ENCODE results near the gene PTN. TPM values are rescaled to one million over a fixed set of nuclear protein-coding genes. Genes with fewer than 3 reads are reported as not detected.
"Not testable (repeated sequence)": the region's sequence is repeated elsewhere in the genome, so short reads cannot be mapped to it uniquely, and the experiment has no call there.

PTN gene
- total and polyA plus RNA-seq, 2 of the 13 experiments (the other 11 are each of a cell fraction or from before 2014, with no cell fraction given) = not detected

DNA sequence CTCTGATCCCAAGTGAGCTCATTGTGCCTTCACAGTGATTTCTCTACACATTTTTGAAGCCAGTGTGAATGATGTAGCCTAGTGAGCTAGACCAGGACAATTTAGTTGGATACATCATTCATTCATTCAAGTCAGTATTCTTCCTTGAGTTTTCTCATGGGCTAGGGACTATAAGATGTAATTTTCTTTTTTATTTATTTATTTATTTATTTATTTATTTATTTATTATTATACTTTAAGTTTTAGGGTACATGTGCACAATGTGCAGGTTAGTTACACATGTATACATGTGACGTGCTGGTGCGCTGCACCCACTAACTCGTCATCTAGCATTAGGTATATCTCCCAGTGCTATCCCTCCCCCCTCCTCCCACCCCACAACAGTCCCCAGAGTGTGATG lies 104.3 kb downstream of the PTN start:
- in situ Hi-C loops (cut with HindIII; ENCODE audit: extremely low pct_ligation_motif_present, low pct_unique_long_range_greater_than_20kb); DNase-seq (ENCODE audit: low spot score); H3K4me1 ChIP-seq (ENCODE audit: insufficient read depth, low read length); BruUV-seq (replicated peaks); FAIRE-seq; H3K9me3 ChIP-seq (ENCODE audit: low read length); POLR2A ChIA-PET; H3K27ac ChIP-seq (ENCODE audit: extremely low read length, insufficient read depth, low read length); H3K27me3 ChIP-seq (ENCODE audit: control insufficient read depth in 1 of 2, insufficient read depth in 2 of 2, low read length in 2 of 2); H3K36me3 ChIP-seq (replicated peaks in 1 of 2; ENCODE audit: control insufficient read depth in 1 of 2, insufficient read depth in 2 of 2, low read length in 2 of 2); H3K4me2 ChIP-seq (ENCODE audit: low read depth, low read length); H3K9ac ChIP-seq (ENCODE audit: insufficient read depth, low read depth, low read length); ATAC-seq; H3K79me2 ChIP-seq (ENCODE audit: insufficient read depth, low read length); H3K4me3 ChIP-seq (replicated peaks in 1 of 3; ENCODE audit: insufficient read depth in 1 of 3, low read depth in 2 of 3, low read length in 3 of 3); intact Hi-C loops (cut with micrococcal nuclease; ENCODE audit: unreplicated experiment); H4K20me1 ChIP-seq (ENCODE audit: insufficient read depth, low read length); CTCF ChIA-PET (ENCODE audit: low intra/inter-chr PET ratio, low total read pairs); H2AFZ ChIP-seq (ENCODE audit: low read length): not testable (repeated sequence)
- 50% methylated on average over 3 of the region's 3 CpGs for WGBS (ENCODE audit: low lambda C conversion rate)

DNA sequence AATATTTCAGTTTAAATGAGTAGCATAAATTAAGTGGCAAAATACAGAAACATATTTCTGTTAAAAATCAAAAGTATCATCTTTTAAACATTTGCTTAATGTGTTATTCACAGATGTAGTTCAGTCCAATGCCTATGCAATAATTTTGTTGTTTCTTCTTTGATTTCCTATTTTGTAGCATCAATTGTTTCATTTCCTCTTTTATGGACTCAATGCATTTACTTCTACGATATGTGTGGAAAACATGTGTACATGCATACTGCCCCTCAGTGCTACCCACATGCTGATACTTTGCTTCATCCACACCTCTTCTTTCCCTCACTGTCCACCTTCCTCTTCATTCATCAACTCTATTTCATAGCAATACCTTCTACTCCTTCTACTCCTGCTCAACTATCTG lies 108.1 kb downstream of the PTN start:
- intact Hi-C loops (cut with micrococcal nuclease; ENCODE audit: unreplicated experiment) (no loop called here), in situ Hi-C loops (cut with HindIII; ENCODE audit: extremely low pct_ligation_motif_present, low pct_unique_long_range_greater_than_20kb) (no loop called here)
- TF ChIP-seq ZNF331 (CRISPR knock-in tag; IDR thresholded peaks at IDR 0.05) (no peak), TEAD3 (CRISPR knock-in tag; optimal IDR thresholded peaks at IDR 0.05; ENCODE audit: borderline replicate concordance) (no peak), KLF13 (CRISPR knock-in tag; IDR thresholded peaks at IDR 0.05) (no peak)
- TF ChIP-seq, protein P1, sequence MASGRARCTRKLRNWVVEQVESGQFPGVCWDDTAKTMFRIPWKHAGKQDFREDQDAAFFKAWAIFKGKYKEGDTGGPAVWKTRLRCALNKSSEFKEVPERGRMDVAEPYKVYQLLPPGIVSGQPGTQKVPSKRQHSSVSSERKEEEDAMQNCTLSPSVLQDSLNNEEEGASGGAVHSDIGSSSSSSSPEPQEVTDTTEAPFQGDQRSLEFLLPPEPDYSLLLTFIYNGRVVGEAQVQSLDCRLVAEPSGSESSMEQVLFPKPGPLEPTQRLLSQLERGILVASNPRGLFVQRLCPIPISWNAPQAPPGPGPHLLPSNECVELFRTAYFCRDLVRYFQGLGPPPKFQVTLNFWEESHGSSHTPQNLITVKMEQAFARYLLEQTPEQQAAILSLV (CRISPR knock-in tag; IDR thresholded peaks at IDR 0.05; ENCODE audit: borderline replicate concordance) = no peak
- no TSS peak for BruUV-seq (replicated peaks)
- FAIRE-seq (no peak), DNase-seq (ENCODE audit: low spot score) (no peak), ATAC-seq (no peak)
- H4K20me1 ChIP-seq (ENCODE audit: insufficient read depth, low read length) = no peaks in the 10 kb centered on the region
- CTCF ChIA-PET (ENCODE audit: low intra/inter-chr PET ratio, low total read pairs) = no interaction called here
- no peaks in the 10 kb centered on the region for H3K4me1 ChIP-seq (ENCODE audit: insufficient read depth, low read length)
- H3K9me3 ChIP-seq (ENCODE audit: low read length) = no peaks in the 10 kb centered on the region
- H2AFZ ChIP-seq (ENCODE audit: low read length) = no peak overlapping the region
- no peak overlapping the region for H3K4me3 ChIP-seq (replicated peaks in 1 of 3; ENCODE audit: insufficient read depth in 1 of 3, low read depth in 2 of 3, low read length in 3 of 3)
- POLR2A ChIA-PET = no interaction called here
- H3K9ac ChIP-seq (ENCODE audit: insufficient read depth, low read depth, low read length) = no peak overlapping the region
- no peak overlapping the region for H3K4me2 ChIP-seq (ENCODE audit: low read depth, low read length)
- H3K79me2 ChIP-seq (ENCODE audit: insufficient read depth, low read length) = no peaks in the 10 kb centered on the region
- H3K36me3 ChIP-seq (replicated peaks in 1 of 2; ENCODE audit: control insufficient read depth in 1 of 2, insufficient read depth in 2 of 2, low read length in 2 of 2) = no peaks in the 10 kb centered on the region
- WGBS (ENCODE audit: low lambda C conversion rate) = 7% methylated on average over 1 of the region's 1 CpG
- H3K27ac ChIP-seq (ENCODE audit: extremely low read length, insufficient read depth, low read length) = no peak overlapping the region
- no peaks in the 10 kb centered on the region for H3K27me3 ChIP-seq (ENCODE audit: control insufficient read depth in 1 of 2, insufficient read depth in 2 of 2, low read length in 2 of 2)

Measured in HepG2 (cell line).